ENCODE results near the gene C11orf87. TPM values are rescaled to one million over a fixed set of nuclear protein-coding genes. Genes with fewer than 3 reads are reported as not detected.
A peak's percentile ranks its signal among the peaks of the same experiment; 100 is the strongest.

C11orf87 gene
- 0.20 and 0.21 TPM in 2 replicates for total RNA-seq
- long read RNA-seq, result 0 reads

DNA sequence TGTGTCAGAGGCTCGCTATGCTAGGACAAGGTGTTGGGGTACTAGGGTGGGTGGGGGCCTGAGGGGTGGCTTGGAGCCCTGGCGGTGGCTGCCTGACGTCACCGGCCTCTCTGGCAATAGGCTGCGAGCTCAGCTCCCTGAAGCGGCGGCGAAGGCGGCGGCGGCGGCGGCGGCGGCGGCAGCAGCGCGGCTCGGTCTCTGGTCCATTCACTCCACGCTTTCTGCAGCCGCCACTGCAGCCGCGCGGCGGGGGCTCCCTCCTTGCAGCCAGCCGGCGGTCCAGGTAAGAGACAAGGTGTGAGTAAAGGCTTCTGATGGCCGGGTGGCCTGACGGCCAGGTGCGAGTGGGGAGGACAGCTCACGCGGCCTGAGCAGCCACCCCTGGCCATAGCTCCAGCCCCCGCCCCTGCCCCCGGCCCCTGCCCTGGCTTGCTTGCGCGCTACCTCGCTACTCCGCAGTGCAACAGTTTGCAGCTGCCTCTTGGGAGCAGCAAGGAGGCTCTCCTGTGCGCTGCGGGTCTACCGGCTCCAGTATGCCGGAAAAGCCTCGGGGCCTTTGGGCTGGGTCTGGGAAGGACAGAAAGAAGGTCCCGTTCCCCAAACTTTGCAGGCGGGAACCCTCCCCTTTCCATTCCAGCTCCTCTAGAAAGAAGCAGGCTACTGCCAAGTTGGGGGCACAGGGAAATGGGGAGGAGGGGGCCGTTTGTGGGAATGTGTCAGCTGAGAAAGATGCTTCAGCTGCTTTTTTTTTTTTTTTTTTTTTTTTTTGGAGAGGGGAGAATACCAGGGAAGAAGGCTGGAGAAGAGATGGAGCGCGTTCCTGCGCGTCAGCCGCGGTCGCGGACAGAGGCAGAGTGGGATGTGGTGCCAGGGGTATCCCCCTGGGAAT lies at the start of gene C11orf87:
Gene C11orf87, plus strand, starts transcription at position 210 of the 889 bp plus-strand sequence. CDS start 1,444 bp downstream, outside the sequence.
- TF ChIP-seq, protein P1, sequence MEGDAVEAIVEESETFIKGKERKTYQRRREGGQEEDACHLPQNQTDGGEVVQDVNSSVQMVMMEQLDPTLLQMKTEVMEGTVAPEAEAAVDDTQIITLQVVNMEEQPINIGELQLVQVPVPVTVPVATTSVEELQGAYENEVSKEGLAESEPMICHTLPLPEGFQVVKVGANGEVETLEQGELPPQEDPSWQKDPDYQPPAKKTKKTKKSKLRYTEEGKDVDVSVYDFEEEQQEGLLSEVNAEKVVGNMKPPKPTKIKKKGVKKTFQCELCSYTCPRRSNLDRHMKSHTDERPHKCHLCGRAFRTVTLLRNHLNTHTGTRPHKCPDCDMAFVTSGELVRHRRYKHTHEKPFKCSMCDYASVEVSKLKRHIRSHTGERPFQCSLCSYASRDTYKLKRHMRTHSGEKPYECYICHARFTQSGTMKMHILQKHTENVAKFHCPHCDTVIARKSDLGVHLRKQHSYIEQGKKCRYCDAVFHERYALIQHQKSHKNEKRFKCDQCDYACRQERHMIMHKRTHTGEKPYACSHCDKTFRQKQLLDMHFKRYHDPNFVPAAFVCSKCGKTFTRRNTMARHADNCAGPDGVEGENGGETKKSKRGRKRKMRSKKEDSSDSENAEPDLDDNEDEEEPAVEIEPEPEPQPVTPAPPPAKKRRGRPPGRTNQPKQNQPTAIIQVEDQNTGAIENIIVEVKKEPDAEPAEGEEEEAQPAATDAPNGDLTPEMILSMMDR (conservative IDR thresholded peaks at IDR 0.05), result no peak
- no peak within 1 kb of the TSS for H3K27ac Mint-ChIP-seq (ENCODE audit: unreplicated experiment)
- H3K9me3 Mint-ChIP-seq, result no peaks in the 10 kb centered on the region
- peaks cover 16% of the 10 kb centered on the region for H3K4me1 Mint-ChIP-seq
- peak within 1 kb of the TSS; percentile 83 for H3K4me3 Mint-ChIP-seq
- peaks cover 90% of the 10 kb centered on the region for H3K27me3 Mint-ChIP-seq (ENCODE audit: low read depth)
- H3K36me3 Mint-ChIP-seq (ENCODE audit: low read depth), result no peaks in the 10 kb centered on the region
- DNase-seq (ENCODE audit: low read depth, low spot score), result peak; percentile 16

DNA sequence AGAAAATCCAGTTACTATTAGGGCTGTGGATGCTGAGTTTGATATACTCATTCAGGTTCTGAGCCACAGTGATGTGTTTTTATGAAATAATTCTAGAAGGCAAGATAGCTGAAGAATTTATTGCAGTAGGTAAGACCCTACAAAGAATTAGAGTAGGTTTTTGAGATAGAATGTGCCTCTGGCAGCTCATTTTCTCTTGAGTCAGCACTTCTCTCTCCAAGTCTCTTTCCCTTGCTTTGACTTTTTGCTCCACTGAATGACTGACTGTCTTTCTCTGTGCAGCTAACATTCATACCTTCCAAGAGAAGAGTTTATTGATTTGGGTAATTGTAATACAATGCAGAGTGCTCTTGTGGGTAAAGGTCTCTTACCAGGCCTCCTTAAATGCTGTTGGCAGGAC lies 48.0 kb upstream of the C11orf87 start:
- no peaks in the 10 kb centered on the region for H3K27me3 Mint-ChIP-seq (ENCODE audit: low read depth)
- no peak overlapping the region for H3K4me3 Mint-ChIP-seq
- no peaks in the 10 kb centered on the region for H3K36me3 Mint-ChIP-seq (ENCODE audit: low read depth)
- TF ChIP-seq, protein P1 (conservative IDR thresholded peaks at IDR 0.05), result no peak
- H3K27ac Mint-ChIP-seq (ENCODE audit: unreplicated experiment), result no peak overlapping the region
- no peaks in the 10 kb centered on the region for H3K4me1 Mint-ChIP-seq
- DNase-seq (ENCODE audit: low read depth, low spot score), result no peak
- peaks cover 3% of the 10 kb centered on the region for H3K9me3 Mint-ChIP-seq

DNA sequence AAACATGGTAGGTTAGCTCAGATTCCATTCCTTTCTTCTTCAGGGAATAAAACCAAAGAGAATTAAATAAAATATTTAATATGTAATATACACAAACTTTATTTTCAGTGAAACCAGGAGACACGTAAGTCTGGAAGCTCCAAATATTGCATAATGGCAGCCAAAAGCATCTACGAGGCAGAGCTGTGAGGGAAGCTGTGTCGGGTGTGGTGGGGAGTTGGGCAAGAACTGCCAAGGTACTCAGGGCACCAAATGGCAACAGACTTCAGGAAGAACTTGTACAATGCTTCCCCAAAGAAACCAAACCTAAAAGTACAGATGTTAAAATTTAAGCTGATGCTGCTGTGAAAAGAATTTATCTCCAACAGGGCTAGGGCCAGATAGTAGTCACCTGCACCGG lies 47.5 kb upstream of the C11orf87 start:
- Mint-ChIP-seq H3K27me3 (ENCODE audit: low read depth) (no peaks in the 10 kb centered on the region), H3K36me3 (ENCODE audit: low read depth) (no peaks in the 10 kb centered on the region), H3K27ac (ENCODE audit: unreplicated experiment) (no peak overlapping the region), H3K4me3 (no peak overlapping the region), H3K4me1 (no peaks in the 10 kb centered on the region), H3K9me3 (peaks cover 3% of the 10 kb centered on the region)
- TF ChIP-seq, protein P1 (conservative IDR thresholded peaks at IDR 0.05), result no peak
- DNase-seq (ENCODE audit: low read depth, low spot score), result no peak

DNA sequence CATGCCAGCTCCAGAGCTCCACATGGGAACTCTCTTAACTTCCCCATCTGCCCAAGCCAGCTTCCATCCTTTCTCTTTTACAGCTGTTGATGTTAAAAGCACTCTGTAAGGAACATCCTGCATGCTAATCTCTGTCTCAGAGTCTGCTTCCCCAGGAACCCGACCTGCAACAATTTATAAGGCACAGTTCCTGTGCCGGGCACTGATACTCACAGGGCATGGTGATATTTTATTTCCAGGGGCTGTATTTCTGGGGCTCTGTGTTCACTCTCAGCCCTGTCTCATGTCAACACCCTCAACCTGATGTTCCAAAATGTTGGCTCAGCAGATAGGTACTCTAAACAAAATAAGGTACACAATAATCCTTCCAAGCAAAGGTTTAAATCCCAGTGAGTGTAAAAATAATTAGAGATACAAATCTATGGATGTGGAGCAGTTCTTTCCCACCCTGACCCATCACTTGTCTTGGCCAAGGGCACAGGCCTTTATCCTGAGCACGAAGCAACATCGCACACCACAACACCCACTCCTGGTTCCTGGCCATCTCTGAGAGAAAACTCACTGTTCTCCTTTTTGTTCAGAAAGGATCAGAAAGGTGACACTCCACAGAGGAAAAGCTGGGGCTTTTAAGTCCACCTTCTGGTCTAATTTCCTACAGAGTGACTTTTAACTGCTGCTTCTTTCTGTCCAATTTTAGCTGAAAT lies 44.8 kb upstream of the C11orf87 start:
- Mint-ChIP-seq H3K9me3 (no peaks in the 10 kb centered on the region), H3K36me3 (ENCODE audit: low read depth) (no peaks in the 10 kb centered on the region), H3K27me3 (ENCODE audit: low read depth) (no peaks in the 10 kb centered on the region), H3K4me1 (no peaks in the 10 kb centered on the region), H3K27ac (ENCODE audit: unreplicated experiment) (no peak overlapping the region), H3K4me3 (no peak overlapping the region)
- DNase-seq (ENCODE audit: low read depth, low spot score), result no peak
- TF ChIP-seq, protein P1 (conservative IDR thresholded peaks at IDR 0.05), result no peak

DNA sequence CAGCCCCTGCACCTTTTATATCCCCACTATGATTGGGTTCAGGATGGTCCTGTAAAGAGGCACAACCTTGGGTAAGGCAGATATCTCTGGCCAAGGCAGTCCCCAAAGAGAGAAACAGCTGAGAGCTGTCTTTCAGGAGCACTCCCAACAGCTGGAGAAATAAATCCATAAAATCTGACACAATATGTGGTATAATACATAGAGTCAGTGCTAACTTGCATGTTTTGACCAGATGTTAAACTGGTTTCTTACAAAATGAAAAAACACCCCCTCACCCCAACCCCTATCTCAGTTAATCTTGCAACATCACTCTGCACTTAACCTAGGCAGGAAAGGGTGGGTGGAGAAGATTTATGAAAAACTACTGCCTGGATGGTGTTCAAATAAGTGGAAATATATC lies 44.0 kb upstream of the C11orf87 start:
- H3K27ac Mint-ChIP-seq (ENCODE audit: unreplicated experiment), result no peak overlapping the region
- no peaks in the 10 kb centered on the region for H3K36me3 Mint-ChIP-seq (ENCODE audit: low read depth)
- H3K4me3 Mint-ChIP-seq, result no peak overlapping the region
- no peaks in the 10 kb centered on the region for H3K27me3 Mint-ChIP-seq (ENCODE audit: low read depth)
- H3K9me3 Mint-ChIP-seq, result no peaks in the 10 kb centered on the region
- no peak for DNase-seq (ENCODE audit: low read depth, low spot score)
- peaks cover 3% of the 10 kb centered on the region for H3K4me1 Mint-ChIP-seq
- TF ChIP-seq, protein P1 (conservative IDR thresholded peaks at IDR 0.05), result no peak
